ENCODE measurements around the gene BST2.

BST2 gene

GRCh38 chr19:17447704-17448130, 42.3 kb upstream of the BST2 start:
- no peak for DNase-seq
- Histone ChIP-seq H3K4me3 (ENCODE audit: control insufficient read depth in 1 of 7, extremely low read depth in 1 of 7, insufficient read depth in 4 of 7, low read depth in 2 of 7, low read length in 6 of 7) (peak overlapping the region in 6 of 7 experiments; percentile 32 to 71 (median 48)), H3K27me3 (replicated peaks in 2 of 5; ENCODE audit: control insufficient read depth in 4 of 5, insufficient read depth in 5 of 5, low read length in 4 of 5) (peaks cover 0 to 3% (median 0%) of the 10 kb centered on the region in 5 experiments), H3K9me3 (ENCODE audit: control extremely low read depth in 1 of 5, control insufficient read depth in 4 of 5, insufficient read depth in 2 of 5, low read depth in 1 of 5, low read length in 4 of 5) (no peaks in the 10 kb centered on the region), H3K27ac (ENCODE audit: insufficient read depth in 1 of 2, low read depth in 1 of 2, low read length in 2 of 2, poor library complexity in 1 of 2, severe bottlenecking in 2 of 2) (no peak overlapping the region), H3K36me3 (ENCODE audit: control insufficient read depth in 4 of 4, insufficient read depth in 4 of 4, low read length in 3 of 4) (no peaks in the 10 kb centered on the region), H3K4me1 (ENCODE audit: control extremely low read depth in 1 of 4, control insufficient read depth in 4 of 4, insufficient read depth in 4 of 4, low read length in 3 of 4) (peaks cover 0 to 33% (median 18%) of the 10 kb centered on the region in 4 experiments)
- 28% methylated on average over 5 of the region's 5 CpGs for WGBS (ENCODE audit: insufficient coverage)
- ChIA-PET CTCF (interaction anchor here (1.1 to 2.0 kb wide), 6 partner anchors 10 to 112 kb away, joined by 3 to 8 read pairs (median 4); partner anchors contain the start of gene NXNL1), POLR2A (no interaction called here)

GRCh38 chr19:17445526-17446165, 40.2 kb upstream of the BST2 start:
- Histone ChIP-seq H3K27me3 (replicated peaks in 2 of 5; ENCODE audit: control insufficient read depth in 4 of 5, insufficient read depth in 5 of 5, low read length in 4 of 5) (peaks cover 0 to 3% (median 0%) of the 10 kb centered on the region in 5 experiments), H3K4me3 (ENCODE audit: control insufficient read depth in 1 of 7, extremely low read depth in 1 of 7, insufficient read depth in 4 of 7, low read depth in 2 of 7, low read length in 6 of 7) (no peak overlapping the region), H3K9me3 (ENCODE audit: control extremely low read depth in 1 of 5, control insufficient read depth in 4 of 5, insufficient read depth in 2 of 5, low read depth in 1 of 5, low read length in 4 of 5) (peaks cover 0 to 2% (median 0%) of the 10 kb centered on the region in 5 experiments), H3K36me3 (ENCODE audit: control insufficient read depth in 4 of 4, insufficient read depth in 4 of 4, low read length in 3 of 4) (no peaks in the 10 kb centered on the region), H3K27ac (ENCODE audit: insufficient read depth in 1 of 2, low read depth in 1 of 2, low read length in 2 of 2, poor library complexity in 1 of 2, severe bottlenecking in 2 of 2) (no peak overlapping the region), H3K4me1 (ENCODE audit: control extremely low read depth in 1 of 4, control insufficient read depth in 4 of 4, insufficient read depth in 4 of 4, low read length in 3 of 4) (peaks cover 0 to 23% (median 16%) of the 10 kb centered on the region in 4 experiments)
- 100% methylated on average over 1 of the region's 1 CpG for WGBS (ENCODE audit: insufficient coverage)
- POLR2A ChIA-PET = no interaction called here
- no peak for DNase-seq
- CTCF ChIA-PET = interaction anchor here (1.1 to 1.5 kb wide), 4 partner anchors 9 to 56 kb away, joined by 3 to 5 read pairs (median 3); no protein-coding TSS in a partner anchor

GRCh38 chr19:17441241-17442021, 36.0 kb upstream of the BST2 start:
- Histone ChIP-seq H3K4me3 (ENCODE audit: control insufficient read depth in 1 of 7, extremely low read depth in 1 of 7, insufficient read depth in 4 of 7, low read depth in 2 of 7, low read length in 6 of 7) (no peak overlapping the region), H3K27me3 (replicated peaks in 2 of 5; ENCODE audit: control insufficient read depth in 4 of 5, insufficient read depth in 5 of 5, low read length in 4 of 5) (no peaks in the 10 kb centered on the region), H3K4me1 (ENCODE audit: control extremely low read depth in 1 of 4, control insufficient read depth in 4 of 4, insufficient read depth in 4 of 4, low read length in 3 of 4) (no peaks in the 10 kb centered on the region), H3K36me3 (ENCODE audit: control insufficient read depth in 4 of 4, insufficient read depth in 4 of 4, low read length in 3 of 4) (no peaks in the 10 kb centered on the region), H3K27ac (ENCODE audit: insufficient read depth in 1 of 2, low read depth in 1 of 2, low read length in 2 of 2, poor library complexity in 1 of 2, severe bottlenecking in 2 of 2) (no peak overlapping the region), H3K9me3 (ENCODE audit: control extremely low read depth in 1 of 5, control insufficient read depth in 4 of 5, insufficient read depth in 2 of 5, low read depth in 1 of 5, low read length in 4 of 5) (peaks cover 0 to 2% (median 0%) of the 10 kb centered on the region in 5 experiments)
- ChIA-PET POLR2A (interaction anchor here (0.7 kb wide), 1 partner anchor 79 kb away, joined by 3 read pairs; no protein-coding TSS in a partner anchor), CTCF (interaction anchor here (0.7 to 2.8 kb wide), 17 partner anchors 9 to 418 kb away, joined by 3 to 13 read pairs (median 4); partner anchors contain the start of genes CCDC194 and RPL18A)
- 59% methylated on average over 6 of the region's 8 CpGs for WGBS (ENCODE audit: insufficient coverage)
- DNase-seq = peak; percentile 58 to 80 (median 73)

GRCh38 chr19:17436874-17437267, 31.4 kb upstream of the BST2 start:
- Histone ChIP-seq H3K27ac (ENCODE audit: insufficient read depth in 1 of 2, low read depth in 1 of 2, low read length in 2 of 2, poor library complexity in 1 of 2, severe bottlenecking in 2 of 2) (no peak overlapping the region), H3K27me3 (replicated peaks in 2 of 5; ENCODE audit: control insufficient read depth in 4 of 5, insufficient read depth in 5 of 5, low read length in 4 of 5) (no peaks in the 10 kb centered on the region), H3K4me3 (ENCODE audit: control insufficient read depth in 1 of 7, extremely low read depth in 1 of 7, insufficient read depth in 4 of 7, low read depth in 2 of 7, low read length in 6 of 7) (no peak overlapping the region), H3K36me3 (ENCODE audit: control insufficient read depth in 4 of 4, insufficient read depth in 4 of 4, low read length in 3 of 4) (peaks cover 0 to 2% (median 0%) of the 10 kb centered on the region in 4 experiments), H3K4me1 (ENCODE audit: control extremely low read depth in 1 of 4, control insufficient read depth in 4 of 4, insufficient read depth in 4 of 4, low read length in 3 of 4) (no peaks in the 10 kb centered on the region), H3K9me3 (ENCODE audit: control extremely low read depth in 1 of 5, control insufficient read depth in 4 of 5, insufficient read depth in 2 of 5, low read depth in 1 of 5, low read length in 4 of 5) (peaks cover 0 to 2% (median 1%) of the 10 kb centered on the region in 5 experiments)
- CTCF ChIA-PET = interaction anchor here (1.0 to 2.1 kb wide), 5 partner anchors 9 to 30 kb away, joined by 3 to 5 read pairs (median 5); partner anchors contain the start of gene MVB12A
- no peak for DNase-seq
- WGBS (ENCODE audit: insufficient coverage) = 97% methylated on average over 5 of the region's 7 CpGs
- POLR2A ChIA-PET = no interaction called here

GRCh38 chr19:17436094-17436873, 30.9 kb upstream of the BST2 start:
- H3K9me3 ChIP-seq (ENCODE audit: control extremely low read depth in 1 of 5, control insufficient read depth in 4 of 5, insufficient read depth in 2 of 5, low read depth in 1 of 5, low read length in 4 of 5) = peaks cover 0 to 1% (median 0%) of the 10 kb centered on the region in 5 experiments
- 98% methylated on average over 20 of the region's 25 CpGs for WGBS (ENCODE audit: insufficient coverage)
- CTCF ChIA-PET = interaction anchor here (1.0 to 2.1 kb wide), 5 partner anchors 8 to 30 kb away, joined by 3 to 5 read pairs (median 5); partner anchors contain the start of gene MVB12A

GRCh38 chr19:17435218-17435617, 29.8 kb upstream of the BST2 start:
- no peaks in the 10 kb centered on the region for H3K27me3 ChIP-seq (replicated peaks in 2 of 5; ENCODE audit: control insufficient read depth in 4 of 5, insufficient read depth in 5 of 5, low read length in 4 of 5)
- 98% methylated on average over 4 of the region's 7 CpGs for WGBS (ENCODE audit: insufficient coverage)
- H3K36me3 ChIP-seq (ENCODE audit: control insufficient read depth in 4 of 4, insufficient read depth in 4 of 4, low read length in 3 of 4) = peaks cover 0 to 2% (median 0%) of the 10 kb centered on the region in 4 experiments
- H3K27ac ChIP-seq (ENCODE audit: insufficient read depth in 1 of 2, low read depth in 1 of 2, low read length in 2 of 2, poor library complexity in 1 of 2, severe bottlenecking in 2 of 2) = no peak overlapping the region
- peaks cover 0 to 1% (median 0%) of the 10 kb centered on the region in 5 experiments for H3K9me3 ChIP-seq (ENCODE audit: control extremely low read depth in 1 of 5, control insufficient read depth in 4 of 5, insufficient read depth in 2 of 5, low read depth in 1 of 5, low read length in 4 of 5)
- H3K4me1 ChIP-seq (ENCODE audit: control extremely low read depth in 1 of 4, control insufficient read depth in 4 of 4, insufficient read depth in 4 of 4, low read length in 3 of 4) = no peaks in the 10 kb centered on the region
- H3K4me3 ChIP-seq (ENCODE audit: control insufficient read depth in 1 of 7, extremely low read depth in 1 of 7, insufficient read depth in 4 of 7, low read depth in 2 of 7, low read length in 6 of 7) = no peak overlapping the region
- ChIA-PET POLR2A (no interaction called here), CTCF (no interaction called here)
- DNase-seq = no peak

More at GRCh38 chr19:17436094-17436873, 30.9 kb upstream of the BST2 start:
- H3K27ac ChIP-seq (ENCODE audit: insufficient read depth in 1 of 2, low read depth in 1 of 2, low read length in 2 of 2, poor library complexity in 1 of 2, severe bottlenecking in 2 of 2) = no peak overlapping the region
- H3K4me3 ChIP-seq (ENCODE audit: control insufficient read depth in 1 of 7, extremely low read depth in 1 of 7, insufficient read depth in 4 of 7, low read depth in 2 of 7, low read length in 6 of 7) = no peak overlapping the region
- no peaks in the 10 kb centered on the region for H3K27me3 ChIP-seq (replicated peaks in 2 of 5; ENCODE audit: control insufficient read depth in 4 of 5, insufficient read depth in 5 of 5, low read length in 4 of 5)
- H3K36me3 ChIP-seq (ENCODE audit: control insufficient read depth in 4 of 4, insufficient read depth in 4 of 4, low read length in 3 of 4) = peaks cover 0 to 2% (median 0%) of the 10 kb centered on the region in 4 experiments
- no peak for DNase-seq
- no peaks in the 10 kb centered on the region for H3K4me1 ChIP-seq (ENCODE audit: control extremely low read depth in 1 of 4, control insufficient read depth in 4 of 4, insufficient read depth in 4 of 4, low read length in 3 of 4)
- POLR2A ChIA-PET = no interaction called here
